ENCODE results near the gene HSD3B7.
"Not testable (repeated sequence)": the region's sequence is repeated elsewhere in the genome, so short reads cannot be mapped to it uniquely, and the experiment has no call there.

The HSD3B7 gene

GRCh38 chr16:31002250-31002700 lies 17.3 kb downstream of the HSD3B7 start:
- DNase-seq (ENCODE audit: low spot score) = no peak

GRCh38 chr16:31002862-31003341 lies 17.9 kb downstream of the HSD3B7 start:
- DNase-seq (ENCODE audit: low spot score) = no peak

GRCh38 chr16:31003744-31004143 lies 18.7 kb downstream of the HSD3B7 start:
- no peak for DNase-seq (ENCODE audit: low spot score)

GRCh38 chr16:31004658-31005057 lies 19.7 kb downstream of the HSD3B7 start:
- DNase-seq (ENCODE audit: low spot score) = no peak

GRCh38 chr16:31005350-31006085 lies 20.5 kb downstream of the HSD3B7 start:
- DNase-seq (ENCODE audit: low spot score) = no peak

GRCh38 chr16:31006086-31006385 lies 21.0 kb downstream of the HSD3B7 start:
- DNase-seq (ENCODE audit: low spot score) = no peak

- no peak for DNase-seq (ENCODE audit: low spot score)
Measured at GRCh38 chr16:31006589-31006988, 21.6 kb downstream of the HSD3B7 start.

GRCh38 chr16:31007684-31008083 lies 22.7 kb downstream of the HSD3B7 start:
- DNase-seq (ENCODE audit: low spot score) = no peak

GRCh38 chr16:31008149-31008548 lies 23.1 kb downstream of the HSD3B7 start:
- no peak for DNase-seq (ENCODE audit: low spot score)

- DNase-seq (ENCODE audit: low spot score) = no peak
Measured at GRCh38 chr16:31008551-31008950, 23.5 kb downstream of the HSD3B7 start.

GRCh38 chr16:31009120-31009519 lies 24.1 kb downstream of the HSD3B7 start:
- DNase-seq (ENCODE audit: low spot score) = no peak

GRCh38 chr16:31009894-31010584 lies 25.0 kb downstream of the HSD3B7 start:
- DNase-seq (ENCODE audit: low spot score) = no peak

GRCh38 chr16:31010585-31011325 lies 25.7 kb downstream of the HSD3B7 start, which contains the start of gene STX1B:
Gene STX1B, minus strand, starts transcription at chr16:31010638. Its CDS starts 242 bp downstream, at chr16:31010396.
- DNase-seq (ENCODE audit: low spot score) = no peak

GRCh38 chr16:31011815-31012214 lies 26.8 kb downstream of the HSD3B7 start:
- DNase-seq (ENCODE audit: low spot score) = not testable (repeated sequence)

- not testable (repeated sequence) for DNase-seq (ENCODE audit: low spot score)
Measured at GRCh38 chr16:31013292-31013691, 28.3 kb downstream of the HSD3B7 start.

- DNase-seq (ENCODE audit: low spot score) = no peak
Measured at GRCh38 chr16:31016018-31016417, 31.0 kb downstream of the HSD3B7 start.

GRCh38 chr16:31017756-31018155 lies 32.7 kb downstream of the HSD3B7 start:
- not testable (repeated sequence) for DNase-seq (ENCODE audit: low spot score)

GRCh38 chr16:31020536-31020935 lies 35.5 kb downstream of the HSD3B7 start:
- no peak for DNase-seq (ENCODE audit: low spot score)

GRCh38 chr16:31022544-31023251 lies 37.7 kb downstream of the HSD3B7 start:
- DNase-seq (ENCODE audit: low spot score) = no peak

- DNase-seq (ENCODE audit: low spot score) = no peak
Measured at GRCh38 chr16:31023252-31023602, 38.2 kb downstream of the HSD3B7 start.

- no peak for DNase-seq (ENCODE audit: low spot score)
Measured at GRCh38 chr16:31023627-31024226, 38.7 kb downstream of the HSD3B7 start.

- no peak for DNase-seq (ENCODE audit: low spot score)
Measured at GRCh38 chr16:31025339-31025738, 40.3 kb downstream of the HSD3B7 start.

Data from kidney capillary endothelial cell (primary cell).